H54 (cell line): ENCODE results near the gene KLHL5.
"Not testable (repeated sequence)": the region's sequence is repeated elsewhere in the genome, so short reads cannot be mapped to it uniquely, and the experiment has no call there.

ENCODE experiments used
- DNase-seq: peaks from one replicate; pipeline ENCODE4 v3.0.0; 2011; ENCODE audit warnings: low spot score, mixed read lengths; ENCODE audit not compliant: insufficient read length
- FAIRE-seq: peaks from 3 replicates; lab custom pipeline; 2011; peaks lifted over from hg19 to GRCh38; lab: Jason Lieb, UNC
- POLR2A ChIP-seq: IDR thresholded peaks from 2 replicates; pipeline ENCODE4 v1.6.1; 2011; ENCODE audit warnings: low read depth, mild to moderate bottlenecking, low read length

Gene KLHL5, protein sequence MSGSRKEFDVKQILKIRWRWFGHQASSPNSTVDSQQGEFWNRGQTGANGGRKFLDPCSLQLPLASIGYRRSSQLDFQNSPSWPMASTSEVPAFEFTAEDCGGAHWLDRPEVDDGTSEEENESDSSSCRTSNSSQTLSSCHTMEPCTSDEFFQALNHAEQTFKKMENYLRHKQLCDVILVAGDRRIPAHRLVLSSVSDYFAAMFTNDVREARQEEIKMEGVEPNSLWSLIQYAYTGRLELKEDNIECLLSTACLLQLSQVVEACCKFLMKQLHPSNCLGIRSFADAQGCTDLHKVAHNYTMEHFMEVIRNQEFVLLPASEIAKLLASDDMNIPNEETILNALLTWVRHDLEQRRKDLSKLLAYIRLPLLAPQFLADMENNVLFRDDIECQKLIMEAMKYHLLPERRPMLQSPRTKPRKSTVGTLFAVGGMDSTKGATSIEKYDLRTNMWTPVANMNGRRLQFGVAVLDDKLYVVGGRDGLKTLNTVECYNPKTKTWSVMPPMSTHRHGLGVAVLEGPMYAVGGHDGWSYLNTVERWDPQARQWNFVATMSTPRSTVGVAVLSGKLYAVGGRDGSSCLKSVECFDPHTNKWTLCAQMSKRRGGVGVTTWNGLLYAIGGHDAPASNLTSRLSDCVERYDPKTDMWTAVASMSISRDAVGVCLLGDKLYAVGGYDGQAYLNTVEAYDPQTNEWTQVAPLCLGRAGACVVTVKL

DNA sequence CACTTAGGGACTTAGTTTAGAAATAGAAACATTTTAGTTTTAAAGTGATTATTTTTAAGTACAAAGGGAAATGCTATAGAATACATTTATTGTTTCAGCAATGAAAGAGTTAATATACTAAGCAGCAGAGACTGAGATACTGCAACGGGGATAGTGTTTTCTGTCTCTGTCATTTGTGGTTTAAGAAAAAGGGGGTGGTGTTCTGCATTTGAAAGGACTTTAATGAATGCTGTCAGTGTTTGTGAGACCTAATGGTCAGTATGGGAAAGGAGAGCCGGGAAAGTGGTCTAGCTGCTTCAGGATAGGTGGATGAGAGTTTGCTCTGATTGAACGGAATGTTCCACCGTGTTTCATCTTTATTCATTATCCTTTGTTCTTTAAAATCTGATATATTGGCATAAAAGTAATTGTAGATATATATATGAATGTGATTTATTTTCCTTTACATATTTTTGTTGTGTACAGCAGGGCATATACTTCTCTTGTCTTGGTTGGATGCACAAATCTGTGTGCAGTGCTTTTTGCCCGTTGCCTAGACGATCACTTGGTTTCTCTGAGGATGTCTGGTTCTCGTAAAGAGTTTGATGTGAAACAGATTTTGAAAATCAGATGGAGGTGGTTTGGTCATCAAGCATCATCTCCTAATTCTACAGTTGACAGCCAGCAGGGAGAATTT is at the start of gene KLHL5:
Gene KLHL5 (plus strand): TSS at position 139 of the 676 bp plus-strand sequence. CDS start 421 bp downstream, at position 560.
- TF ChIP-seq POLR2A = no peak
- DNase-seq (no peak), FAIRE-seq (no peak)

DNA sequence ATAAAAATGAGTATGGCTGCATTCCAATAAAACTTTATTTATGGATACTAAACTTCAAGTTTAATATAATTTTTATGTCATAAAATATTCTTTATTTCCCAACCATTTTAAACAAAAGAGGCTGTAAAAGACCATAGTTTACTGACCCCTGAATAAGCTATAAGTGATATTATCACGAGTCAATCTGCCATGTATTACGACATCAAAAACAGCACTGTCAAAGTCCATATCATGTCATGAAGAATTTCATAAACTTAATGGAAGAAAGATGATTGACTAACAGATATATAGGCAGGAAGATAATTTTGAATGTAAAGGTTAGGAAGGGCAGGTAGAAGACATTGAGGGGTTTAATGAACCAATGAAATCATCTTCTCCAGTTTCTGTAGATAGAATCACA is 48.0 kb upstream of the KLHL5 start:
- TF ChIP-seq POLR2A = no peak
- no peak for FAIRE-seq

DNA sequence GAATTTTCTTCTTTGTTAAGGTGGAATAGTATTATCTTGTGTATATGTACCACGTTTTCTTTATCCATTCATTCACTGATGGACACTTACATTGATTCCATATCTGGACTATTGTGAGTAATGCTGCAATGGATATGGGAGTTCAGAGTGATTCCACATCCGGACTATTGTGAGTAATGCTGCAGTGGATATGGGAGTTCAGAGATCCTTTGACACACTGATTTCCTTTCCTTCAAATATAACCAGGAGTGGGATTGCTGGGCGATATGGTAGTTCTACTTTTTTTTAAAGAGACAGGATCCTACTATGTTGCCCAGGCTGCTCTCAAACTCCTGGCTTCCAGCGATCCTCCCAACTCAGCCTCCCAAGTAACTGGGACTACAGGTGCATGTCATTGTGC is 41.9 kb upstream of the KLHL5 start:
- TF ChIP-seq POLR2A = no peak
- FAIRE-seq (peak; percentile 23), DNase-seq (no peak)

More for the DNA sequence above, 48.0 kb upstream of the KLHL5 start:
- no peak for DNase-seq

DNA sequence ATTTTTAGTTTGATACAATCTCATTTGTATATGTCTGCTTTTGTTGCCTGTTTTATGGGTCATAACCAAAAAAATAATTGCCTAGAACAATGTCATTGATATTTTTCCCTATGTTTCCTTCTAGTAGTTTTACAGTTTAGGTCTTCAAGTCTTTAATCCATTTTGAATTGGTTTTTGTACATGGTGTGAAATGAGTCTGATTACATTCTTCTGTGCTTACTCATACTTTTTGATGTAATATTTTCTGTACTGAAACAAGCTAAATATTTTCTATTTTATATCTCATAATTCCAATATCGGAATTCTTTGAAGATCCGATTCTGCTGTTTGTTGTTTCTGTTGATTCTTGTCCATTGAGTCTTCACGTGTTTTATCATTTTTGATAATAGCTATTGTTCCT is 40.4 kb upstream of the KLHL5 start:
- DNase-seq (no peak), FAIRE-seq (no peak)
- TF ChIP-seq POLR2A = no peak

DNA sequence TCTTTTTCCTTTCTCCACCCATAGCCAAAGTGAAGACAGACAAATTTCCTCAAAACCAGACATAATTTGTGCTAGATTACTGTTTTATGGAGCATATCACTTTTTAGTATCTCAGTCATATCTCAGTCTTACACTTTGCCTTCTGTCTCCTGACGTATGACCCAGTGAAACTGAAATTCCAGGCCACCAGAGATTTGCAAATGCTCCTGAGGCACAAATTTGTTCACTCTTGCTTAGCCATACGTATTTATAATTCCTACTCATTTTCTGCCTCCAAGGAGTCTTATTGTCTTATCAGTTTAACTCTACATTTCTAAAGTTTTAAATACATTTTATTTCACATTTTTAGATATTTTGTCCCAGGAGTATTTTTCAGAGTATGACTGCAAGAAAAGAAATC is 39.8 kb upstream of the KLHL5 start:
- FAIRE-seq (no peak), DNase-seq (no peak)
- TF ChIP-seq POLR2A = no peak

DNA sequence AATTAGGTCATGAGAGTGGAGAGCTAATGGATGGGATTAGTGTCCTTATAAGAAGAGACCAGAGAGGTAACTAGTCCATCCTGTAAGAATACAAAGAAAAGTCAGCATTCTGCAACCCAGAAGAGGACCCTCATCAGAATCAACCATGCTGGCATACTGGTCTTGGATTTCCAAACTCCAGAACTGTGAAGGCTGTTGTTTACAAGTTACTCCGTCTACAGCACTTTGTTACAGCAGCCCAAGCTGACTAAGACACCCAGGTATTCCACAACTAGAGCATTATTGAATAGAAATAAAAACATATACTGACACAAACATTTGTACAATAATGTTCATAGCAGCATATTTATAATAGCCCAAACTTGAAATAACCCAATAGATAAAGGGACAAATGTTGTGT is 39.0 kb upstream of the KLHL5 start:
- FAIRE-seq (no peak), DNase-seq (no peak)
- TF ChIP-seq POLR2A = no peak

DNA sequence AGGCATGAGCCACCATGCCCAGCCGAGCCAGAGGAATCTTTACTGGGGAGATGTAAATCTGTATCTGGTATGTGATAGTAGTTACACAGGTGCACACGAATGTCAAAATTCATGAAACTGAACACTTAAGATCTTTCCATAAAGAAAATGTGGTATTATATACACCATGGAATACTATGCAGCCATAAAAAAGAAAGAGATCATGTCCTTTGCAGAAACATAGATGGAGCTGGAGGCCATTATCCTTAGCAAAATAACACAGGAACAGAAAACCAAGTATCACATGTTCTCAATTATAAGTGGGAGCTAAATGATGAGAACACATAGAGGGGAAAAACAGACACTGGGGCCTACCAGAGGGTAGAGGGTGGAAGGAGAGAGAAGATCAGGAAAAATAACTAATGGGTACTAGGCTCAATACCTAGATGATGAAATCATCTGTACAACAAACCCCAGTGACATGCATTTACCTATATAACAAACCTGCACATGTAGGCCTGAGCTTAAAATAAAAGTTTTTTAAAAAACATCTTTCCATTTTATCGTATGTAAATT is 37.6 kb upstream of the KLHL5 start:
- FAIRE-seq = no peak
- TF ChIP-seq POLR2A = no peak
- no peak for DNase-seq

DNA sequence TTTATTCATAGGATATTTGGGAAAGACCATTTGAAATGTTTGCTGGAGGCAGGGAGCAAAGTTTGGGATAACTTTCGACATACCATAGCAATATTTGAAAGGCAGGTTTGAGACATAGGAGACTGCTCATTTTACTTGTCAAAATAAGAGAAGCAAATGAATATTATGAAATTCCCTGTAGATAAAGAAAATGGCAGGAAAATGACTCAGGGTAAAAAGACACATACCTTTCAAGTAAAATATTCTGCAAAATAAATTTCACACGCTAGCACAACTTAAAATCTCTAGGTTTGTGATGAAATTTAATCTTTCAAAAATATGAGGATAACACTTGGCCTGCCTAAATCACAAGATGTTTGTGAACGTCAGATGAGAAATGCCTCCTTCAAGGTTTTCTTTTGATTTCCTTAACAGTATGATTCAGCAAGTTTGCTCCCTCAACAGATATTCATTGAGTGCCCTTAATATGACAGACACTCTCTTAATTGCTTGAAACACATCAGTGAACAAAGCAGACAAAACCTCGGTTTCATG is 36.4 kb upstream of the KLHL5 start:
- DNase-seq (no peak), FAIRE-seq (no peak)
- no peak for TF ChIP-seq POLR2A

DNA sequence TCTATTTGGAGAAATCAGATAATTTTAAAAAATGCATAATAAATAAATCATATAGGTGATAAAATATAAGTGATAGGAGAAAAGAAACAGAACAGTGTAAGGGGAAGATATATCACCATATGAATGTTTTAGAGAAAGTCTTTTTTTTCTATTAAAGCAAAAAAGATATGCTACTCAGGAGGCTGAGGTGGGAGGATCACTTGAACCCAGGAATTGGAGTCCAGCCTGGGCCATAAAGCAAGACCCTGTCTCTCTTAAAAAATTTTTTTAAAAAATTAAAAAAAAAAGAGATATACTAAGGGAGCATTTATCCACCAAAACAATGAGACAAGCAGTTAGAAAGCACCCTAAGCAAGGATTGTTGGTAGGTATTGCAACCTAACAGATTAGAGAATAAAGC is 35.9 kb upstream of the KLHL5 start:
- TF ChIP-seq POLR2A = no peak
- no peak for DNase-seq
- no peak for FAIRE-seq

DNA sequence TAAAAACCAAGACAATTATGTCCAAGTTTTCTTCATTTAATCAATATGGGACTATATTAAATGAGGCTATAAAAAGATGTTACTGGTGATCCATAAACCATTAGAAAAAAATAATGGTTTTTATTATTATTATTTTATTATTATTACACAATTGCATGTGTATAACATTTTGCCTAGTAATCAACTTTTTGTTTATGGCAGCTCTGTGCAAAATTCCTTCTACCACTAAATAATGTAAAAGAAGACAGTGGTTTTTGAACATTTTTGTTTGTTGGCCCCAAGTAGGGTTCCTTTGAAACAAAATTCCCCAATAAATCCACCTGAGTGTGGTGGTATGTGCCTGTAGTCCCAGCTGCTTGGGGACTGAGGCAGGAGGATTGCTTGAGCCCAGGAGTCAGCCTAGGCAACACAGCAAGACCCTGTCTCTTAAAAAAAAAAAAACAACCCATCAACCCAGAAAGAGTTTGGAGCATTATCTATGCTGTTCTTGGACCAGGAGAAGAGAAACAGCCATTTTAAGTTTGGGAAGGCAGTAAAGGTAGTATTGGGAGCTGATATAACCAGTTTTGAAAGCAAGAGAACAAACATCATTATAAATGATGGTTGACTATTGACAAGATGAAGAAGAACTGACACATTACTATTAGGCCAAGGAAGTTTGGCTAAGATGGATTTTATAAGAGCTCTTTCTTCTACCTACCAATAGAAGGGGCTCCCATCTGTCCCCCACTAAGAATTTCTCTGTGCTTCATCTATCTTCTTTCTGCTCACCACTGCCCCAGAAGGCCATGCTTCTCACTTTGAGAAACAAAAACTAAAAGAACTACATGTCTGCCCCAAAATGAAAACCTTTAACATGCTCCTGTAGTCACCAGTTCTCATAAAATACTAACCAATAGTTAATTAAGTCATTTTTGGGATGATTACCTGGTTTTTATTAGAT is 32.0 kb upstream of the KLHL5 start:
- FAIRE-seq (no peak), DNase-seq (no peak)
- TF ChIP-seq POLR2A = no peak

DNA sequence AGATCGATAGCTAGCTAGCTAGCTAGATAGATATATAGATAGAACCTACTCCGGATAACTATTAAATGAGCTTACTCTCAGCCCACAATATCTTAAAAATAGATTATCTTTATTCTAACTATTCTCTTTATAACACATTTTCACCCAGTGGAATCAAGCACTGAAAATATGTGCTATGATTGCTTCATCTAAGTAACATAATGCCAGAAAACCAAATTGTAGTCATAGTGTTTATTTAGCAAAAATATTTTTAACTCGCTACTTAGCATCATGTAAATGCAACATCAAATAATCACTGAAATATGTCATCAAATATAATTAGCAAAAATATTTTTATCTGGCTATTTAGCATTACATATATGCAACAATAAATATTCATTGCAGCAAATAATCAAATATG is 31.3 kb upstream of the KLHL5 start:
- TF ChIP-seq POLR2A = no peak
- FAIRE-seq = no peak
- DNase-seq = no peak

DNA sequence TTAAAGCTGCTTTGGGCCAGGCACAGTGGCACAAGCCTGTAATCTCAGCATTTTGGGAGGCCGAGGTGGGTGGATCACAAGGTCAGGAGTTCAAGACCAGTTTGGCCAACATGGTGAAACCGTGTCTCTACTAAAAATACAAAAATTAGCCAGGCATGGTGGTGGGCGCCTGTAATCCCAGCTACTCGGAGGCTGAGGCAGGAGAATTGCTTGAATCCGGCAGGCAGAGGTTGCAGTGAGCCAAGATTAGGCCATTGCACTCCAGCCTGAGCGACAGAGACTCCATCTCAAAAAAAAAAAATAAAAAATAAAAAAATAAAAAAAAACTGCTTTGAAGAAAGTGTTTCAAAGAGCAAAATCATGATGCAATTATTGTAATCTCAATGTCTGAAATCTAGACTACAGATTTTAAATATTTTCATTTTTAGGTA is 30.4 kb upstream of the KLHL5 start:
- DNase-seq, FAIRE-seq: not testable (repeated sequence)
